ENCODE measurements around the gene ADRA2B. TPM values are rescaled to one million over a fixed set of nuclear protein-coding genes. Genes with fewer than 3 reads are reported as not detected.

Gene ADRA2B
- total RNA-seq, 2 donors from 2014 or later: under 0.01 to 0.26 TPM

DNA sequence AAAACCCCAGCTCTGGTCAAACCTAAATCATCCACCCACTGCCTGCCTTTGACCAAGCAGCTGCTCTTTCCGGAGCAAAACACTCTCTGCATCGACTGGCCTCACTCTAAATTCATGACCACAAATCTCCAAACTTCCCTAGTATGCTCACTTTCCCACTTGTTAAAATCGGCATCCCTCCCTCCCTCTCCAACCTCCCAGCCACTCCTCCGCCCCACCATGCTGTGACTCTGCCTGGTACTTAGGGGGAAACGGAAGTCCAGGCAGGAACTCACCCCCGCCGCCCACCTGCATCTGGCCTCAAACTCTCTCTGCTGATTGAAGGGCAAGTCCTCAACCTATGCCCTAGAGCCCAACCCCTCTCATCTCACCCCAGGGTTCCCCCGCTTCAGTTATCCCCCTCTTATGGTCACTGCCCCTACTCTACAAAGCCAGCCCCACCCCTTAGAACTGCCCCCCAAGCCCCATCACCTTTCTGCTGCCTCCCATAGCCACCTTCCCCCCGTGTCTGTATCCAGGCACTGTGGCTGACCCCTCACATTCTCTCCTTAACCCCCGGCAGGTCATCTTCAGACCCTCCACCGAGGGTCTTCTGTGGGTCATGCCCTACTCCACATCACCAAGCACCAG lies 3.8 kb upstream of the ADRA2B start:
- Histone ChIP-seq H3K27me3 (peaks cover 0 to 5% of the 10 kb centered on the region in 2 donors), H3K27ac (no peak overlapping the region), H3K9me3 (no peaks in the 10 kb centered on the region), H3K36me3 (replicated peaks in 1 of 2; ENCODE audit: insufficient read depth in 1 of 2, low read depth in 2 of 2) (no peaks in the 10 kb centered on the region), H3K4me3 (no peak overlapping the region), H3K4me1 (peaks cover 14% of the 10 kb centered on the region)
- intact Hi-C loops (cut with DNase I): no loop called here
- WGBS, 2 donors: 35 to 39% methylated on average over 11 of the region's 11 CpGs
- DNase-seq: no peak
- no peak for ATAC-seq
- TF ChIP-seq, protein P1, sequence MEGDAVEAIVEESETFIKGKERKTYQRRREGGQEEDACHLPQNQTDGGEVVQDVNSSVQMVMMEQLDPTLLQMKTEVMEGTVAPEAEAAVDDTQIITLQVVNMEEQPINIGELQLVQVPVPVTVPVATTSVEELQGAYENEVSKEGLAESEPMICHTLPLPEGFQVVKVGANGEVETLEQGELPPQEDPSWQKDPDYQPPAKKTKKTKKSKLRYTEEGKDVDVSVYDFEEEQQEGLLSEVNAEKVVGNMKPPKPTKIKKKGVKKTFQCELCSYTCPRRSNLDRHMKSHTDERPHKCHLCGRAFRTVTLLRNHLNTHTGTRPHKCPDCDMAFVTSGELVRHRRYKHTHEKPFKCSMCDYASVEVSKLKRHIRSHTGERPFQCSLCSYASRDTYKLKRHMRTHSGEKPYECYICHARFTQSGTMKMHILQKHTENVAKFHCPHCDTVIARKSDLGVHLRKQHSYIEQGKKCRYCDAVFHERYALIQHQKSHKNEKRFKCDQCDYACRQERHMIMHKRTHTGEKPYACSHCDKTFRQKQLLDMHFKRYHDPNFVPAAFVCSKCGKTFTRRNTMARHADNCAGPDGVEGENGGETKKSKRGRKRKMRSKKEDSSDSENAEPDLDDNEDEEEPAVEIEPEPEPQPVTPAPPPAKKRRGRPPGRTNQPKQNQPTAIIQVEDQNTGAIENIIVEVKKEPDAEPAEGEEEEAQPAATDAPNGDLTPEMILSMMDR (IDR thresholded peaks at IDR 0.05): no peak
- no peak for TF ChIP-seq POLR2A (IDR thresholded peaks at IDR 0.05)

DNA sequence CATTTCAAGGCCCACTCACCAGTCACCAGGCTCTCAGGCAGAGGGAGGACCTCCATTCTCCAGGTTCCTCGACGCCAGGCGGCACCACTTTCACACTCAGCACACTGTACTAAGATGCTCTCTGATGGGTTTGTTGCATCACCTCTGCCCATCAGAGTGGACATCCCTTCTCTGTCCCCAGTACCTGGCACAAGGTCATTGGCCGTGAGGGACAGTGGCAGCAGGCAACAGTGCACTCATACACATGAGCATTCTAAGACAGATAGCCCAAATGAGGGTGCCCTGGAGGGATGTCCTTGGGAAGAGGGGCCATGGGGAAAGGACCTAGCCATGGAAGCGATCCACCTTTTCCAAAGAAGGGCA lies 3.0 kb upstream of the ADRA2B start:
- Histone ChIP-seq H3K36me3 (replicated peaks in 1 of 2; ENCODE audit: insufficient read depth in 1 of 2, low read depth in 2 of 2) (no peaks in the 10 kb centered on the region), H3K4me3 (no peak overlapping the region), H3K27me3 (peaks cover 0 to 5% of the 10 kb centered on the region in 2 donors), H3K4me1 (peaks cover 14% of the 10 kb centered on the region), H3K9me3 (no peaks in the 10 kb centered on the region), H3K27ac (no peak overlapping the region)
- WGBS, 2 donors: 82 to 93% methylated on average over 3 to 5 of the region's 5 CpGs
- ATAC-seq (no peak), DNase-seq (no peak)
- intact Hi-C loops (cut with DNase I): loop anchor here (10.0 kb wide), 2 partner anchors 55 to 95 kb away; no protein-coding TSS in a partner anchor
- TF ChIP-seq POLR2A (IDR thresholded peaks at IDR 0.05): no peak
- TF ChIP-seq, protein P1 (IDR thresholded peaks at IDR 0.05): no peak

DNA sequence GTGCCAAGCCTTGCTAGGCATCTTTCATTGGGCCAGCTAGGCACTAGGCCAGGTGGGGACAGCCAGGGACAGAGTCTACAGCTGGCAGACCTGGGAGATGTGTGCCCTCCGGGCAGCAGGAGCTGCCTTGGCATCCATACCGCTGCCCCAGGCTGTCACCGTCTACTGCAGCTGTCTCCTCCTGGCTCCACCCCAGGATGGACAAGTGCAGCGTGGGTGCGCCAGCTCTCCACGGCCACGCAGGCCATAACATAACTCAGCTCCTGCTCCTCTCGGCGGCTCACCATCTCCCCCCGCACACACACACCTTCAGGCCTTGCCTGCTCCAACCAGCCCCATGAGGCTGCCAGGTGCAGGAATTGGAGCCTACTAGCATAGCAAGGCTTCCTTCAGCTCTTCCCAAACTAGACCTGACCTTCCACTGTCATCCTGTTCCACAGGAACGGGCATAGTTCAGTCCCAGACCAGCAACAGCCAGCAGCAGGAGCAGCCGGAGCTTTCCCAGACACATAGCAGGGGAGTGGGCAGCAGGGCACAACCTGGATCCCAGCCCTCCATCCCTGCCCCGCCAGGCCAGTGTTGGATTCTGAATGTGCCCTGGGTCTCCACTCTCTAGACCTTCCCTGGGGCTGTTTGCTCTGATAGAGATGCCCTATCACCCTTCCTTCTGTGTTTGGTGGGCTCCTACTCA lies 2.5 kb upstream of the ADRA2B start:
- no peak for ATAC-seq
- Histone ChIP-seq H3K36me3 (replicated peaks in 1 of 2; ENCODE audit: insufficient read depth in 1 of 2, low read depth in 2 of 2) (no peaks in the 10 kb centered on the region), H3K4me1 (peaks cover 14% of the 10 kb centered on the region), H3K27me3 (peaks cover 0 to 5% of the 10 kb centered on the region in 2 donors), H3K9me3 (no peaks in the 10 kb centered on the region), H3K27ac (no peak overlapping the region), H3K4me3 (no peak overlapping the region)
- intact Hi-C loops (cut with DNase I): loop anchor here (10.0 kb wide), 2 partner anchors 56 to 94 kb away; no protein-coding TSS in a partner anchor
- WGBS, 2 donors: 84% methylated on average over 10 to 13 of the region's 13 CpGs
- no peak for TF ChIP-seq POLR2A (IDR thresholded peaks at IDR 0.05)
- TF ChIP-seq, protein P1 (IDR thresholded peaks at IDR 0.05): no peak
- no peak for DNase-seq

DNA sequence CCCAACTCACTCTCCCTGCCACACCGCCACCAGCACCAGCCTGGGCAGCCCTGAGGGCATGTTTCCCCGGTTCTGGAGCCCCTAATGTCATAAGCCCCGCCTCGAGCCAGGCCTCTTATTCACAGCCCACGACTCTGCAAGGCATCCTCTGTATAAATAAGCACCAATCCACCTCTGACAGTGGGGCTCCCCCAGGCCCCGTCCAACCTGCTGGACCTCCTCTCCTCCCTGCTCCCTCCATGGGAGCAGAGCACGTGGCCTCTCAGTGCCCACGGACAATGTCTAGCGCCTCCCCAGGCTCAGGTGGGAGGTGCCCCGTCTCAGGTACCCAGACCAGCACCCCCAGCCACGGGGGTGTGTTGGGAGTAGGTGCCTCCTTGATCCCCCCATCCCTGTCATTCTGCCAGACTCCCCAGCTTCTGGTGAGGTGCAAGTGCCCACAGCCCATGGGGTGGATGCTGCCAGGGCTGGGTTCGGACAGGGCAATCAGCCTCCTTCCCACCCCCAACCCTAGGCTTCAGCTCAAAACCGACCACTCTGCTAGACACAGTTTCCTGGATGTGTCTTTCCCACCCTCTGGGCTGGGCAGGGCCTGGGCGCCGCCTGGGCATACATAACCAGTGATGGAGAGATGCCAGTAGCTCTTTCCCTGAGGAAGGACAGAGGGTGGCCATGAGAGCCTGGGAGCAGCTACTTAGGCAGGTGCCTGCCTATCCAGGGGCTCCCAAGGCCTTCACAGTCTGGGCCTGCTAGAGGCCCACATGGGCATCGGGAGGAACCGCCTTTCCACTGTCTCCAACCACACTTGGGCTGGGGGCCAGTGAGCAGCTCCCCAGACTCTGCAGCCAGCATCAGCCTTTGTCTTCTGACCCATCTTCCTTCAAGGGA lies 1.6 kb upstream of the ADRA2B start:
- H3K27me3 ChIP-seq: peaks cover 0 to 5% of the 10 kb centered on the region in 2 donors
- ATAC-seq (no peak), DNase-seq (no peak)
- TF ChIP-seq POLR2A (IDR thresholded peaks at IDR 0.05): no peak
- TF ChIP-seq, protein P1 (IDR thresholded peaks at IDR 0.05): peak in 1 of 7 experiments; percentile 9
- H3K36me3 ChIP-seq (replicated peaks in 1 of 2; ENCODE audit: insufficient read depth in 1 of 2, low read depth in 2 of 2): no peaks in the 10 kb centered on the region
- no peaks in the 10 kb centered on the region for H3K9me3 ChIP-seq
- H3K4me3 ChIP-seq: no peak overlapping the region
- intact Hi-C loops (cut with DNase I): loop anchor here (10.0 kb wide), 2 partner anchors 57 to 93 kb away; no protein-coding TSS in a partner anchor
- 42 to 46% methylated on average over 9 to 17 of the region's 17 CpGs for WGBS, 2 donors
- no peak overlapping the region for H3K27ac ChIP-seq
- H3K4me1 ChIP-seq: peaks cover 14% of the 10 kb centered on the region

All from body of pancreas (tissue), 4 donors.